Stimulated activated CD4-positive, alpha-beta T cell treated with anti-CD3 and anti-CD28 coated beads, Interleukin-4, amount 100 ng/mL, for 4 hours (primary cell): ENCODE data around the gene FXYD3.

Experiments used
- DNase-seq, 2 experiments: peaks; one replicate each; pipeline ENCODE4 v3.0.0-alpha.2; 2020

The FXYD3 gene

GRCh38 chr19:35115177-35115951 lies at the start of gene FXYD3:
TSS of gene FXYD3 (plus strand) at chr19:35115823. CDS start at chr19:35119377, 3,554 bp downstream.
- DNase-seq, result no peak

GRCh38 chr19:35066121-35066520 lies 49.5 kb upstream of the FXYD3 start:
- DNase-seq, result no peak

GRCh38 chr19:35066691-35067563 lies 48.7 kb upstream of the FXYD3 start:
- DNase-seq, result peak; percentile 83 to 91

GRCh38 chr19:35068941-35069634 lies 46.5 kb upstream of the FXYD3 start:
- DNase-seq, result no peak

GRCh38 chr19:35069696-35070095 lies 45.9 kb upstream of the FXYD3 start:
- DNase-seq, result no peak

- no peak for DNase-seq
Measured at GRCh38 chr19:35070471-35070870, 45.2 kb upstream of the FXYD3 start.

GRCh38 chr19:35073516-35073915 lies 42.1 kb upstream of the FXYD3 start:
- no peak for DNase-seq

GRCh38 chr19:35073941-35074340 lies 41.7 kb upstream of the FXYD3 start:
- DNase-seq, result no peak

GRCh38 chr19:35074426-35075201 lies 41.0 kb upstream of the FXYD3 start:
- no peak for DNase-seq

GRCh38 chr19:35075202-35076025 lies 40.2 kb upstream of the FXYD3 start:
- DNase-seq, result no peak

- DNase-seq, result no peak
Measured at GRCh38 chr19:35076026-35076370, 39.6 kb upstream of the FXYD3 start.

- no peak for DNase-seq
Measured at GRCh38 chr19:35076657-35077056, 39.0 kb upstream of the FXYD3 start.

GRCh38 chr19:35077411-35078223 lies 38.0 kb upstream of the FXYD3 start:
- no peak for DNase-seq

- no peak for DNase-seq
Measured at GRCh38 chr19:35079826-35080225, 35.8 kb upstream of the FXYD3 start.

- DNase-seq, result no peak
Measured at GRCh38 chr19:35080613-35081170, 34.9 kb upstream of the FXYD3 start.

GRCh38 chr19:35081201-35081600 lies 34.4 kb upstream of the FXYD3 start:
- DNase-seq, result no peak

GRCh38 chr19:35083691-35084508 lies 31.7 kb upstream of the FXYD3 start:
- no peak for DNase-seq

- DNase-seq, result no peak
Measured at GRCh38 chr19:35084509-35084762, 31.2 kb upstream of the FXYD3 start.

- no peak for DNase-seq
Measured at GRCh38 chr19:35085947-35086346, 29.7 kb upstream of the FXYD3 start.

- no peak for DNase-seq
Measured at GRCh38 chr19:35086455-35086854, 29.2 kb upstream of the FXYD3 start.
